HepG2 (cell line): ENCODE measurements around the gene EPN2. TPM values are rescaled to one million over a fixed set of nuclear protein-coding genes. Genes with fewer than 3 reads are reported as not detected.
A peak's percentile ranks its signal among the peaks of the same experiment; 100 is the strongest.

Experiments
- ATAC-seq: fragments of 200-7000 bp; cut with Tn5 transposase; 3 replicates; pipeline ENCODE4 v1.9.1; 2020; ENCODE audit warnings: mild to moderate bottlenecking, moderate library complexity
- BruUV-seq: library from RNA; stranded (reverse); fragments of 400-500 nt; replicated peaks from 2 replicates; lab custom pipeline; 2021; lab: Mats Ljungman, UMichigan
- CTCF ChIA-PET: fragments of 300-600 bp; formaldehyde crosslinking; extraction: SDS; loops from one replicate; lab custom pipeline; 2021; ENCODE audit warnings: low total read pairs, inconsistent platforms, low intra/inter-chr PET ratio; lab: Yijun Ruan, JAX
- POLR2A ChIA-PET: fragments of 350-600 bp; sonication (Branson Sonifier 250); formaldehyde crosslinking; loops from one replicate; lab custom pipeline; 2020; ENCODE audit warnings: antibody characterized with exemption, inconsistent platforms; lab: Yijun Ruan, JAX
- DNase-seq: peaks from one replicate; pipeline ENCODE4 v3.0.0-alpha.2; 2015; ENCODE audit warnings: low spot score
- FAIRE-seq: peaks from 3 replicates; lab custom pipeline; 2011; peaks lifted over from hg19 to GRCh38; lab: Jason Lieb, UNC
- H2AFZ ChIP-seq: one replicate; pipeline ENCODE4 v1.6.1; 2011; ENCODE audit warnings: low read length, inconsistent platforms
- H3K27ac ChIP-seq: fragments of 300-600 bp; 3 replicates; pipeline ENCODE4 v1.8.0; 2011; ENCODE audit warnings: mixed run types, mild to moderate bottlenecking, mixed read lengths, low read length, inconsistent platforms; ENCODE audit not compliant: insufficient read depth; ENCODE audit errors: extremely low read length
- H3K27me3 ChIP-seq, 2 experiments: fragments of 200-600 bp in 1 of 2; 2 replicates in 1 of 2; 3 replicates in 1 of 2; pipeline versions ENCODE4 v1.6.0 to v1.8.0; 2011; ENCODE audit warnings: low read length in 2 of 2, mild to moderate bottlenecking in 2 of 2, moderate library complexity in 2 of 2, inconsistent platforms in 1 of 2; ENCODE audit not compliant: insufficient read depth in 2 of 2, control insufficient read depth in 1 of 2
- H3K36me3 ChIP-seq, 2 experiments: fragments of 200-600 bp in 1 of 2; replicated peaks in 1 of 2; 2 replicates in 1 of 2; 3 replicates in 1 of 2; pipeline versions ENCODE4 v1.5.1 to v1.8.0; 2011; ENCODE audit warnings: low read length in 2 of 2, inconsistent platforms in 1 of 2; ENCODE audit not compliant: insufficient read depth in 2 of 2, control insufficient read depth in 1 of 2
- H3K4me1 ChIP-seq: 2 replicates; pipeline ENCODE4 v1.5.1; 2012; ENCODE audit warnings: low read length, inconsistent platforms; ENCODE audit not compliant: insufficient read depth
- H3K4me2 ChIP-seq: 2 replicates; pipeline ENCODE4 v1.6.0; 2011; ENCODE audit warnings: low read depth, low read length, inconsistent platforms
- H3K4me3 ChIP-seq, 3 experiments: fragments of 200-600 bp in 1 of 3; sonication (generic), shearing (Covaris generic) in 1 of 3; replicated peaks in 1 of 3; 2 replicates each; pipeline ENCODE4 v1.5.1; 2011 to 2016; ENCODE audit warnings: low read length in 3 of 3, inconsistent platforms in 2 of 3, low read depth in 2 of 3, mild to moderate bottlenecking in 2 of 3, control low read depth in 1 of 3, mixed read lengths in 1 of 3; ENCODE audit not compliant: insufficient read depth in 1 of 3
- H3K79me2 ChIP-seq: one replicate; pipeline ENCODE4 v1.6.1; 2011; ENCODE audit warnings: low read length, inconsistent platforms; ENCODE audit not compliant: insufficient read depth
- H3K9ac ChIP-seq: 2 replicates; pipeline ENCODE4 v1.6.0; 2011; ENCODE audit warnings: mild to moderate bottlenecking, low read depth, low read length, inconsistent platforms; ENCODE audit not compliant: insufficient read depth
- H3K9me3 ChIP-seq: 2 replicates; pipeline ENCODE4 v1.5.1; 2012; ENCODE audit warnings: mild to moderate bottlenecking, low read length
- H4K20me1 ChIP-seq: 2 replicates; pipeline ENCODE4 v1.6.0; 2011; ENCODE audit warnings: inconsistent platforms, mild to moderate bottlenecking, low read length, moderate library complexity; ENCODE audit not compliant: insufficient read depth
- HOXD1 ChIP-seq: sonication (generic); formaldehyde crosslinking; IDR thresholded peaks from 2 replicates; pipeline ENCODE4 v1.5.0; 2020; ENCODE audit warnings: missing genetic modification reagents
- MTA3 ChIP-seq: sonication (generic); formaldehyde crosslinking; IDR thresholded peaks from 2 replicates; pipeline ENCODE4 v1.4.0; 2020; ENCODE audit warnings: missing genetic modification reagents
- RBFOX2 ChIP-seq: fragments of 200-400 bp; formaldehyde crosslinking; IDR thresholded peaks from 2 replicates; pipeline ENCODE4 v1.6.1; 2017; ENCODE audit warnings: low read depth, mild to moderate bottlenecking, low read length
- SETDB1 ChIP-seq: sonication (generic); formaldehyde crosslinking; IDR thresholded peaks from 2 replicates; pipeline ENCODE4 v1.5.1; 2020; ENCODE audit warnings: missing genetic modification reagents, mild to moderate bottlenecking, borderline replicate concordance
- ZBTB42 ChIP-seq: sonication (generic); formaldehyde crosslinking; IDR thresholded peaks from 2 replicates; pipeline ENCODE4 v1.5.0; 2020; ENCODE audit warnings: mild to moderate bottlenecking, missing genetic modification reagents
- ZC3H13 ChIP-seq: sonication (generic); formaldehyde crosslinking; IDR thresholded peaks from 2 replicates; pipeline ENCODE4 v1.8.1; 2023; ENCODE audit warnings: mild to moderate bottlenecking, missing genetic modification reagents, moderate library complexity
- ZNF878 ChIP-seq: sonication (generic); formaldehyde crosslinking; IDR thresholded peaks from 2 replicates; pipeline ENCODE4 v1.8.1; 2023; ENCODE audit warnings: mild to moderate bottlenecking, missing genetic modification reagents, moderate library complexity
- WGBS: methylation state at CpG from one replicate; pipeline ENCODE4 v1.1.6; 2017; ENCODE audit warnings: low lambda C conversion rate; 5-methylcytosine and 5-hydroxymethylcytosine counted together
- in situ Hi-C: cut with HindIII; loops from 2 replicates; pipeline ENCODE4 v1.10.0; 2017; ENCODE audit warnings: low pct_unique_long_range_greater_than_20kb; ENCODE audit not compliant: extremely low pct_ligation_motif_present
- intact Hi-C: fragments of 100-400 bp; cut with micrococcal nuclease; formaldehyde crosslinking; loops from one replicate; pipeline ENCODE4 v1.10.0; 2022; ENCODE audit not compliant: unreplicated experiment
- polyA plus RNA-seq, 8 experiments: library from polyadenylated mRNA; depleted of rRNA in 3 of 8; stranded (reverse) in 7 of 8; unstranded in 1 of 8; fragments of >200 nt; fragmentation: Illumina TruSeq in 4 of 8; extraction: Trizol in 4 of 8; gene quantifications; 2 replicates each; pipeline versions ENCODE4 v1.2.1 to v1.2.3, GENCODE V29; 2011 to 2016; ENCODE audit warnings: low read depth in 4 of 8, missing spikeins in 1 of 8, mixed read lengths in 1 of 8; ENCODE audit not compliant: insufficient read depth in 1 of 8
- total RNA-seq, 5 experiments: library from RNA; depleted of rRNA; stranded (reverse); fragments of >200 nt; fragmentation: Illumina TruSeq; extraction: Trizol; gene quantifications; 2 replicates each; pipeline ENCODE4 v1.2.3, GENCODE V29; 2016; ENCODE audit warnings: low read depth in 1 of 5
- TF ChIP-seq, protein P1 (sequence below): sonication (generic); formaldehyde crosslinking; IDR thresholded peaks from 2 replicates; pipeline ENCODE4 v1.5.0; 2020; ENCODE audit warnings: missing genetic modification reagents

EPN2 gene
- total and polyA plus RNA-seq, 2 of the 13 experiments (the other 11 are each of a cell fraction or from before 2014, with no cell fraction given): 7.8 to 19.2 TPM

DNA sequence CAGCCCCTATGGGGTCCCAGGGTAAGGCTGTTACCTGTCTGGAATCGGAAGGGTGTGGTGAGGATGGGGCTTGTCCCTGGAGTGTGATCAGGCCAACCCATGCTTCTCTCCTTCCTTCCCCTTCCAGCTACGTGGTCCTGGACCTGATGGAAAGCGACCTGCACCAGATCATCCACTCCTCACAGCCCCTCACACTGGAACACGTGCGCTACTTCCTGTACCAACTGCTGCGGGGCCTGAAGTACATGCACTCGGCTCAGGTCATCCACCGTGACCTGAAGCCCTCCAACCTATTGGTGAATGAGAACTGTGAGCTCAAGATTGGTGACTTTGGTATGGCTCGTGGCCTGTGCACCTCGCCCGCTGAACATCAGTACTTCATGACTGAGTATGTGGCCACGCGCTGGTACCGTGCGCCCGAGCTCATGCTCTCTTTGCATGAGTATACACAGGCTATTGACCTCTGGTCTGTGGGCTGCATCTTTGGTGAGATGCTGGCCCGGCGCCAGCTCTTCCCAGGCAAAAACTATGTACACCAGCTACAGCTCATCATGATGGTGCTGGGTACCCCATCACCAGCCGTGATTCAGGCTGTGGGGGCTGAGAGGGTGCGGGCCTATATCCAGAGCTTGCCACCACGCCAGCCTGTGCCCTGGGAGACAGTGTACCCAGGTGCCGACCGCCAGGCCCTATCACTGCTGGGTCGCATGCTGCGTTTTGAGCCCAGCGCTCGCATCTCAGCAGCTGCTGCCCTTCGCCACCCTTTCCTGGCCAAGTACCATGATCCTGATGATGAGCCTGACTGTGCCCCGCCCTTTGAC, 143.5 kb downstream of the EPN2 start:
- CTCF ChIA-PET: no interaction called here
- Histone ChIP-seq H3K36me3 (peaks cover 13 to 41% of the 10 kb centered on the region in 2 experiments), H2AFZ (no peak overlapping the region), H3K4me1 (peaks cover 37% of the 10 kb centered on the region), H3K79me2 (peaks cover 12% of the 10 kb centered on the region)
- POLR2A ChIA-PET: no interaction called here
- TF ChIP-seq RBFOX2: 0 out of 2 replicates have a peak, but pooled peaks have one; percentile 17
- no peak for TF ChIP-seq MTA3 (CRISPR knock-in tag)
- TF ChIP-seq, all 625 proteins: peak for 1
- Histone ChIP-seq H4K20me1 (no peaks in the 10 kb centered on the region), H3K4me3 (no peak overlapping the region), H3K27ac (no peak overlapping the region), H3K4me2 (no peak overlapping the region), H3K27me3 (peaks cover 0 to 2% of the 10 kb centered on the region in 2 experiments; a peak in 1 of 5 replicates), H3K9ac (no peak overlapping the region), H3K9me3 (no peaks in the 10 kb centered on the region)
- in situ Hi-C loops: no loop called here
- ATAC-seq (no peak), DNase-seq (no peak), FAIRE-seq (no peak)
- intact Hi-C loops: no loop called here
- BruUV-seq: no TSS peak
- over 99% methylated on average over 18 of the region's 29 CpGs for WGBS

DNA sequence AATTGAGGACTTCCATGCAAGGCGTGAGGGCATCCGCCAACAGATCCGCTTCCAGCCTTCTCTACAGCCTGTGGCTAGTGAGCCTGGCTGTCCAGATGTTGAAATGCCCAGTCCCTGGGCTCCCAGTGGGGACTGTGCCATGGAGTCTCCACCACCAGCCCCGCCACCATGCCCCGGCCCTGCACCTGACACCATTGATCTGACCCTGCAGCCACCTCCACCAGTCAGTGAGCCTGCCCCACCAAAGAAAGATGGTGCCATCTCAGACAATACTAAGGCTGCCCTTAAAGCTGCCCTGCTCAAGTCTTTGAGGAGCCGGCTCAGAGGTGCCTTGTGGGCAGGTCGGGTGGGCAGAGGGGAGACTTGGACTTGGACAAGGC, 144.2 kb downstream of the EPN2 start:
- H4K20me1 ChIP-seq: no peaks in the 10 kb centered on the region
- CTCF ChIA-PET: no interaction called here
- intact Hi-C loops (no loop called here), in situ Hi-C loops (no loop called here)
- peaks cover 38% of the 10 kb centered on the region for H3K4me1 ChIP-seq
- 92% methylated on average over 6 of the region's 7 CpGs for WGBS
- H3K36me3 ChIP-seq: peaks cover 13 to 41% of the 10 kb centered on the region in 2 experiments
- H3K27ac ChIP-seq: no peak overlapping the region
- DNase-seq (no peak), FAIRE-seq (no peak), ATAC-seq (no peak)
- no peaks in the 10 kb centered on the region for H3K9me3 ChIP-seq
- no peak overlapping the region for H2AFZ ChIP-seq
- H3K79me2 ChIP-seq: peaks cover 12% of the 10 kb centered on the region
- H3K4me2 ChIP-seq: no peak overlapping the region
- no peak overlapping the region for H3K4me3 ChIP-seq
- no peak overlapping the region for H3K9ac ChIP-seq
- no TSS peak for BruUV-seq
- H3K27me3 ChIP-seq: peaks cover 0 to 2% of the 10 kb centered on the region in 2 experiments; a peak in 1 of 5 replicates
- TF ChIP-seq, protein P1, sequence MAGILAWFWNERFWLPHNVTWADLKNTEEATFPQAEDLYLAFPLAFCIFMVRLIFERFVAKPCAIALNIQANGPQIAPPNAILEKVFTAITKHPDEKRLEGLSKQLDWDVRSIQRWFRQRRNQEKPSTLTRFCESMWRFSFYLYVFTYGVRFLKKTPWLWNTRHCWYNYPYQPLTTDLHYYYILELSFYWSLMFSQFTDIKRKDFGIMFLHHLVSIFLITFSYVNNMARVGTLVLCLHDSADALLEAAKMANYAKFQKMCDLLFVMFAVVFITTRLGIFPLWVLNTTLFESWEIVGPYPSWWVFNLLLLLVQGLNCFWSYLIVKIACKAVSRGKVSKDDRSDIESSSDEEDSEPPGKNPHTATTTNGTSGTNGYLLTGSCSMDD (CRISPR knock-in tag): no peak
- TF ChIP-seq ZBTB42 (CRISPR knock-in tag) (no peak), SETDB1 (CRISPR knock-in tag) (no peak), ZNF878 (CRISPR knock-in tag) (no peak), ZC3H13 (CRISPR knock-in tag) (peak; percentile 5; the same call in 1 of the 2 replicates), HOXD1 (CRISPR knock-in tag) (no peak)
- POLR2A ChIA-PET: no interaction called here
